Hematopoietic multipotent progenitor cell (in vitro differentiated cells): ENCODE results near the gene PGBD5. TPM values are rescaled to one million over a fixed set of nuclear protein-coding genes. Genes with fewer than 3 reads are reported as not detected.

Source experiments
- DNase-seq, 3 donors: peaks; one replicate each; pipeline ENCODE4 v3.0.0-alpha.2; 2011 to 2015; ENCODE audit warnings: low read depth in 2 of 3, low spot score in 2 of 3
- total RNA-seq: library from RNA; depleted of rRNA; stranded (reverse); fragments of >200 nt; gene quantifications from one replicate; pipeline ENCODE4 v1.2.3, GENCODE V29; 2012

PGBD5 gene
- total RNA-seq, 1 donor, result under 0.01 TPM

DNA sequence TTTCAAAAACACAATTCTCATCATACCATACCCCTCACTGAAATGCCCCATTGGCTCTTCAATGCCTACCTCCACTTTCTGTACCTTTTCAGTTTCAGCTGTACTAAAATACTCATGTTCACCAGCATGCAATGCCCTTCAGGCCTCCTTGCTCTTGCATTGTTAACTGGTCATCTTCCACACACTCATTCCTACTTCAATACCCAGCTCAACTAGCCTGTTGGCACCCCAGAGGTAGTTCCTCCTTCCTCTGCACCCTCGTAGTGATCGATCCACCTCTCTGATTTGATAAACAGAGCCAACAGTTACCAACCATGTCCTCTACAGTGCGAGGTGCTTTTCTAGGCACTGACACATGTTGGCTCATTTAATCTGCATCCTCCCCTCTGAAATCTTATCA, 46.7 kb downstream of the PGBD5 start:
- DNase-seq, result no peak

GRCh38 chr1:230377851-230378250, 48.3 kb downstream of the PGBD5 start:
- no peak for DNase-seq

GRCh38 chr1:230377324-230377723, 48.8 kb downstream of the PGBD5 start:
- no peak for DNase-seq

- no peak for DNase-seq
Measured at GRCh38 chr1:230376296-230376695, 49.8 kb downstream of the PGBD5 start.

GRCh38 chr1:230375780-230376179, 50.4 kb downstream of the PGBD5 start:
- no peak for DNase-seq

- no peak for DNase-seq
Measured at GRCh38 chr1:230375147-230375546, 51.0 kb downstream of the PGBD5 start.

GRCh38 chr1:230371923-230372703, 54.0 kb downstream of the PGBD5 start:
- no peak for DNase-seq

DNA sequence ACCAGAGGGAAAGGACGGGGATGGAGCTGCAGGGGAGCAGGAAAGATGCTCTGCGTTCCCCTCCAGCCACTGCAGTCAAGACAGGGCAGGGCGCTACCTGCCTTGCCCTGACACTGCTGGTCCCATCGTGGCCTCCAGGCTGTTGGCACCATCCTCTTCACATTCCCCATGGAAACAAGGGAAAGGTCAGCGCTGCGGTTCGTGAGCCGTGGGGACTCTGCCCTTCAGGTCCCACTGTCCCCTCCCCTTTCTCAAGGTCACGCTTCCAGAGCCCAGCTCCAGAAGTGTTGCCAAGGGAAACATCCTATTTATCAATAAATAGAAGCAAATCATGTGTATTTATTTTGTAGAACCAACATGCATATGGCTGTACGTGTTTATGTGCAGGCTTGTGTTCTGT, 56.0 kb downstream of the PGBD5 start:
- DNase-seq, result no peak

- DNase-seq, result no peak
Measured at GRCh38 chr1:230368871-230369270, 57.3 kb downstream of the PGBD5 start.

GRCh38 chr1:230368363-230368762, 57.8 kb downstream of the PGBD5 start:
- DNase-seq, result no peak

- no peak for DNase-seq
Measured at GRCh38 chr1:230366504-230366915, 59.6 kb downstream of the PGBD5 start.

DNA sequence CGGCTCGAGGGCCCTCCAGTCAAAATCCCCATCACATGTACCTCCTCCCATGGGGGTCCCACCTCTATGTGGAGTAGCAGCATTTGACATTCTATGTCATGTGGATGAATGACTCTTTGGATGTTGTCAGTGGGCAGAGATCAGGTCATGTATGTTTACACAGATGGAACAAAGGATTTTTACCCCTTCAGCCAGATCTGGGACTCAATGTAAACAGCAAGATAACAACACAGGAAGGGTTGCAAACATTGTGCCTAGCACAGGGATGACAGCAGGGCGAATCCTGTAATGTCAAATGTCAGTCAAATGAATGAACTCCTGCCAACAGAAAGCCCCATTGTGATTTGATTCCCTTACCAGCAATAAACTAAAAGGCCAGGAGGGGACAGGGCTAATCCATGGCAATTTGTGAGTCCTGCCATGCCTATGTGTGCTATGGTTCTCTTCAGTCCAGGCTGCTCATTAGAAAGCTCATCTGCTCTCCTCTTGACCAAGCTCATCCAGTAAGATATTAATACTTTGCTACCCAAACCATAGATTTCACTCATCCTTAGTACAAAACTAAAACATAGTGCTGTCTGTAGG, 60.3 kb downstream of the PGBD5 start:
- no peak for DNase-seq

- DNase-seq, result no peak
Measured at GRCh38 chr1:230362949-230363348, 63.2 kb downstream of the PGBD5 start.

DNA sequence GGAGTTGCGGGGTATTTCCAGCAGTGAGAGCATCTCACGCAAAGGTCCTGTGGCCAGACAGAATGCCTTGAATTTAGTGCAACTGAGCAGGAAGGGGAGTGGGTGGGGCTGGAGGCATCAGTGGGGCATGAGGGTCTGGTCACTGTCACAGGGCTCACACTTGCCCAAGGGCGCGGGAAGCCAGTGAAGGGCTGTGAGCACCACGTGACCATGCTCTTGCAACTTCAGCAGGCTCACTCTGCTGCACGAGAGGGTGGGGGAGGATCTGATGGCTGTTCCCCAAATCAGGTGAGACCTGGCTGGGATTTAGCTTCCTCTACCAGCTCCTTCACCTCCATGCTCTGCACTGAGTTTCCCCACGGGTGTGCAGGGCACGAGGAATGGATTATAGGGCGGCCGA, 64.2 kb downstream of the PGBD5 start:
- no peak for DNase-seq

DNA sequence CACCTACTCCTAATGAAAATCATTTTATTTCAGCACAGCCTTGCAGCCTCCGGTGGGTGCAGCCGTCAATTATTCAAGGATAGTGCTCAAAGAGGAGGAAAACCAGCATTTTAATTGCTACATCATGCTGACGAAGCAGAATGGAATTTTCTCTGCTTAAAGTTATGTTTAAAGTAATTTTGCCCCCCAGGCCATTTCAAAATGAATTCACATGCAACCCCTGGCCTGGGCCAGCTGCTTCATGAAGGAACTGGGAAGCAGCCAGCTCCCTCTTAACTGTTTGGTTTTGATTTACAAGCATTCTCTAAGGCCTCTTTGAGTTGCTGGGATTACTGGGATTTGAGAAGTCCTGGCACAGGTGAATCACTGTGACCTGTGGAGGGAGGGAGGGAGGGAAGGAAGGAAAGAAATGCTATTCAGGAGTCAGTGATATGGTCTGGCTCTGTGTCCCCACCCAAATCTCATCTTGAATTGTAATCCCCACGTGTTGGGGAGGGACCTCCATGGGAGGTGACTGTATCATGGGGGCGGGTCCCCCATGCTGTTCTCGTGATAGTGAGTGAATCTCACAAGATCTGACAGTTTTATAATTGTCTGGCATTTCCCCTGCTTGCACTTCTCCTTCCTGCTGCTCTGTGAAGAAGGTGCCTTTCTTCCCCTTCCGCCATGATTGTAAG, 66.0 kb downstream of the PGBD5 start:
- no peak for DNase-seq

DNA sequence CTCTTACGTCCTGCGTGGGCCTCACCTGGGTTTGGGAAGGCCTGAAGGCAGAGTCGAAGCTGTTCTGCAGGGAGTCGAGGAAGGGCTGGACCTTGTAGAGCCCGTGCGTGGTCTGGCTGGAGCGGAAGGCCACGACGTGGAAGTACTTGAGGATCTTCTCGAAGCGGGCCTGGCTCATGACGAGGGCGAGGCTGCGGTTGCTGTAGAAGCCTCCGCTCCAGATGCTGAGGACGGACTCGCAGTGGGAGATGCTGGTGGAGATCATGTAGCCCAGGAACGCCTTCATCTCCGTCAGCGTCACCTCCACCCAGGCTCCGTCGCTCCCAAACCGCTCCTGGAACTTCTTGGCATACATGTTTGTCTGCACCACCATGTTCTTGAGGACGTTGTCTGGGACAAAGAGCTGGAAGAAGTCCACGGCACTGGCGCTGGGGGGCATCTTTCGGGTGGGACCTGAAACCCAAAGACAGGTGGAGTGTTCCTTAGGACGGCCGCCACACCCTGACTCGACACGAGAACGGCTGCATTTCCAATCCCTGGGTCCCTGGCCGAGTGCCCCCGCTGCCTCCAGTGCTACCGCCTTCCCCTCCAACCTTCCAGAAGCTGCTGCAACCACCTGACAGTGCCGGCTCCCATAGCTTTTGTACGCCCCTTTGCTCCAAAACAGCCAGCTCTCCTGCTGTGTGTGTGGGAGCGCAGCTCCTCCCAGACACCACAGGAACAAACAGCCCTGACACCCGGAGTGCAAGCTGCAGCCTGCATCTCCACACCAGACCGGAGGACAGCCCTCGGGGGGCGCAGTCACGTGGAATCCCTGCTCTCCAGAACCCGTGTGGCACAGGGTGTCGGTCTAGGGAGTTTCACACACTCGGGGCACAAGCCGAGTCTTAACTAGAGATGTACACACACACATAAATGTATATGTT, 69.0 kb downstream of the PGBD5 start:
- no peak for DNase-seq

- no peak for DNase-seq
Measured at GRCh38 chr1:230356190-230356589, 69.9 kb downstream of the PGBD5 start.

- no peak for DNase-seq
Measured at GRCh38 chr1:230355594-230355993, 70.5 kb downstream of the PGBD5 start.

DNA sequence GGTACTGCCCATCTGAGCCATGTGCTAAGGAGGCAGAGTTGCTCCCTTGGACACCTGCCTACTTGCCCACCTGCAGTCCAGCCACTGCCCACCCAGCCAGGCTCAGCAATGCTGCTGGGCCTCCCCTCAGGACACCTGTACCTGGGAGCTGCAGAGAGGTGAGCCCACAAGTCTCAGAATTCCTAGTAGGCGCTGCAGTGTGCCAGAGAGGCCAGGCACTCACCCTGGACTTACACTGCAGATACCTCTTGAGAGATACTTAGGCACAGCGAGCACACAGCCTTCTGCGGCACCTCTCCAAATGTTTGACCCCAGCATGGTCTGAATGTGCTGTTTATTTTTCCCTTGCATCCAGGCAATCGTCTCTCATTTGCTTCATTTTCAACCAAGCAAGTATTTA, 71.0 kb downstream of the PGBD5 start:
- DNase-seq, result no peak

- no peak for DNase-seq
Measured at GRCh38 chr1:230354005-230354404, 72.1 kb downstream of the PGBD5 start.

DNA sequence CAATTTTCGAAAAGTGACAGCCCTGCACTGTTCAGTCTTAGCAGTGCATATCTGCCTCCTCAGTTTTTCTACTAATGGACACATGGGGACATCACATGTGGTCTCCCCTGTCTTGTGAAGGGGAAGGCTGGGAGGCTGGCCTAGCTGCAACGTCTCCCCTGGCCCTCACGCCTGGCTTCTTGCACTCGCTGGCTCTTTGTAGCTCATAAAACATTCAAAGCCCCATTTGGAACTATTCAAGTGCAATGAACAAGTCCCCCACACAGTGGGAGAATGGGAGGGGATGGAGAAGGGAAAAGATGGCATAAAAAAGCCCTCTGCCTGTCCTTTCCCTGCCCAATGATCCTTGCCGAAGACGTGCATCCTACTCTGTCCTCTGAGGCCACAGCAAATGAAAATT, 73.6 kb downstream of the PGBD5 start:
- DNase-seq, result no peak
